Fibroblast of the aortic adventitia (primary cell): ENCODE measurements around the gene FSTL1. TPM values are rescaled to one million over a fixed set of nuclear protein-coding genes. Genes with fewer than 3 reads are reported as not detected.

Source experiments
- DNase-seq: peaks from one replicate; pipeline ENCODE4 v3.0.0-alpha.2; 2010; ENCODE audit warnings: low read depth
- H3K4me3 ChIP-seq: 2 replicates; pipeline ENCODE4 v1.5.1; 2011; ENCODE audit warnings: low read depth, mild to moderate bottlenecking, control low read depth, low read length, moderate library complexity
- CTCF ChIP-seq: IDR thresholded peaks from 2 replicates; pipeline ENCODE4 v1.5.1; 2011; ENCODE audit warnings: mild to moderate bottlenecking, low read length, control low read depth, inconsistent platforms; ENCODE audit not compliant: insufficient read depth
- total RNA-seq: library from RNA; depleted of rRNA; stranded (reverse); fragments of >200 nt; gene quantifications from 2 replicates; pipeline ENCODE4 v1.2.3, GENCODE V29; 2012; ENCODE audit warnings: low replicate concordance

The FSTL1 gene
- total RNA-seq, 1 donor = 765 TPM

- TF ChIP-seq CTCF = no peak
- no peak overlapping the region for H3K4me3 ChIP-seq
- DNase-seq = peak; percentile 77
Observed at GRCh38 chr3:120428924-120429323, 21.9 kb downstream of the FSTL1 start.

- DNase-seq = no peak
- no peak for TF ChIP-seq CTCF
- H3K4me3 ChIP-seq = no peak overlapping the region
Observed at GRCh38 chr3:120427201-120427600, 23.6 kb downstream of the FSTL1 start.

- TF ChIP-seq CTCF = no peak
- DNase-seq = peak; percentile 98
- H3K4me3 ChIP-seq = no peak overlapping the region
Observed at GRCh38 chr3:120425572-120426250, 25.1 kb downstream of the FSTL1 start.

GRCh38 chr3:120424976-120425570 is 25.7 kb downstream of the FSTL1 start:
- peak; percentile 76 for DNase-seq
- TF ChIP-seq CTCF = no peak
- no peak overlapping the region for H3K4me3 ChIP-seq

GRCh38 chr3:120424506-120424905 is 26.3 kb downstream of the FSTL1 start:
- H3K4me3 ChIP-seq = no peak overlapping the region
- no peak for TF ChIP-seq CTCF
- DNase-seq = no peak

- no peak for TF ChIP-seq CTCF
Observed at GRCh38 chr3:120423432-120423831, 27.4 kb downstream of the FSTL1 start.

More at GRCh38 chr3:120423432-120423831, 27.4 kb downstream of the FSTL1 start:
- no peak overlapping the region for H3K4me3 ChIP-seq
- DNase-seq = no peak
